Transverse colon (tissue), 4 donors: ENCODE data around the gene UPF3A.

ENCODE experiments used
- CTCF ChIP-seq, 5 experiments: fragments of 200-600 bp in 3 of 5; fragments of 450-650 bp in 2 of 5; sonication (generic) in 3 of 5; IDR thresholded peaks; 1 replicate in 2 of 5; 2 replicates in 3 of 5; pipeline ENCODE4 v1.5.1; 2016 to 2017; ENCODE audit warnings: antibody characterized with exemption in 5 of 5, inconsistent platforms in 3 of 5, mild to moderate bottlenecking in 2 of 5, moderate library complexity in 1 of 5
- POLR2AphosphoS5 ChIP-seq, 3 donors: sonication (generic); formaldehyde crosslinking; IDR thresholded peaks; one replicate each; pipeline ENCODE4 v1.6.1; 2016; ENCODE audit warnings: antibody characterized with exemption in 3 of 3

DNA sequence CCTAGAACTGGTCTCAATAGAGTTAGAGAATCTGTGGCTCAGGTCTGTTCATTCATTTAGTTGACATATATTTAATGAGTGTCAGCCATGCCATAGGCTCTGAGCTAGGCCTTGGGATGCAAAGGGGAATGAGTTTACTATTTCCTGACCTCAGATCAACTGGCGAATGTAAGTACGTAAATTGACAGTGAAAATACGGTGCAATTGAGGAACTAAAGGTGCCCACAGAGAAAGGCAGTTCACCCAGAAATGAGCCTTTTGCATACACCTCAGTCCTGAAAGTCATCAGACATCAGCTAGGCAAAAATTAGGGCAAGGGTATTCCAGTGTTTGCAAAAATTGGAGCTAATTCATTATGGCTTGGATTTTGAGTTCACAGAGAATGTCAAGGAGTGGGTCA lies 20.6 kb upstream of the UPF3A start:
- no peak for TF ChIP-seq CTCF (IDR thresholded peaks at IDR 0.05)
- TF ChIP-seq POLR2AphosphoS5 (IDR thresholded peaks at IDR 0.05) = no peak
